Measurements from ENCODE around the gene FBXO42. TPM values are rescaled to one million over a fixed set of nuclear protein-coding genes. Genes with fewer than 3 reads are reported as not detected.
A peak's percentile ranks its signal among the peaks of the same experiment; 100 is the strongest.

The FBXO42 gene
- total RNA-seq, 4 donors from 2014 or later: 24.3 to 41.9 (median 31.9) TPM

DNA sequence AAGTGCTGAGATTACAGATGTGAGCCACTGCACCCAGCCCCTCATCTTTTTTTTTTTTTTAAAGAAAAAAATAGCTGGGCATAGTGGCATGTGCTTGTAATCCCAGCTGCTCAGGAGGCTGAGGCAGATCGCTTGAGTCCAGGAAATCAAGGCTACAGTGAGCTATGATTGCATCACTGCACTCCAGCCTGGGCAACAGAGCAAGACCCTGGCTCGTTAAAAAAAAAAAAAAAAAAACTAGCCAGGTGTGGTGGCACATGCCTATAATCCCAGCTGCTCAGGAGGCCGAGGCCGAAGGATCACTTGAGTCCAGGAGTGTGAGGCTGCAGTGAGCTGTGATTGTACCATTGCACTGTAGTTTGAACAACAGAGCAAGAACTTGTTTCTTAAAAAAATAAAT is 28.6 kb upstream of the FBXO42 start:
- 72 to 76% methylated on average over 4 of the region's 4 CpGs for WGBS, 2 donors
- Histone ChIP-seq H3K4me3 (replicated peaks in 1 of 3) (no peak overlapping the region), H3K9me3 (no peaks in the 10 kb centered on the region), H3K27ac (no peak overlapping the region), H3K27me3 (no peaks in the 10 kb centered on the region), H3K4me1 (peaks cover 24 to 36% of the 10 kb centered on the region in 2 donors), H3K36me3 (no peaks in the 10 kb centered on the region)
- DNase-seq: no peak
- intact Hi-C loops (cut with DNase I): no loop called here
- TF ChIP-seq, protein P1, sequence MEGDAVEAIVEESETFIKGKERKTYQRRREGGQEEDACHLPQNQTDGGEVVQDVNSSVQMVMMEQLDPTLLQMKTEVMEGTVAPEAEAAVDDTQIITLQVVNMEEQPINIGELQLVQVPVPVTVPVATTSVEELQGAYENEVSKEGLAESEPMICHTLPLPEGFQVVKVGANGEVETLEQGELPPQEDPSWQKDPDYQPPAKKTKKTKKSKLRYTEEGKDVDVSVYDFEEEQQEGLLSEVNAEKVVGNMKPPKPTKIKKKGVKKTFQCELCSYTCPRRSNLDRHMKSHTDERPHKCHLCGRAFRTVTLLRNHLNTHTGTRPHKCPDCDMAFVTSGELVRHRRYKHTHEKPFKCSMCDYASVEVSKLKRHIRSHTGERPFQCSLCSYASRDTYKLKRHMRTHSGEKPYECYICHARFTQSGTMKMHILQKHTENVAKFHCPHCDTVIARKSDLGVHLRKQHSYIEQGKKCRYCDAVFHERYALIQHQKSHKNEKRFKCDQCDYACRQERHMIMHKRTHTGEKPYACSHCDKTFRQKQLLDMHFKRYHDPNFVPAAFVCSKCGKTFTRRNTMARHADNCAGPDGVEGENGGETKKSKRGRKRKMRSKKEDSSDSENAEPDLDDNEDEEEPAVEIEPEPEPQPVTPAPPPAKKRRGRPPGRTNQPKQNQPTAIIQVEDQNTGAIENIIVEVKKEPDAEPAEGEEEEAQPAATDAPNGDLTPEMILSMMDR (IDR thresholded peaks at IDR 0.05): no peak
- no peak for TF ChIP-seq POLR2A (IDR thresholded peaks at IDR 0.05)

- TF ChIP-seq, protein P1 (IDR thresholded peaks at IDR 0.05): no peak
- TF ChIP-seq POLR2A (IDR thresholded peaks at IDR 0.05): no peak
- no peak overlapping the region for H3K4me3 ChIP-seq (replicated peaks in 1 of 3)
These were observed 26.2 kb upstream of the FBXO42 start for GRCh38 chr1:16378443-16378842.

DNA sequence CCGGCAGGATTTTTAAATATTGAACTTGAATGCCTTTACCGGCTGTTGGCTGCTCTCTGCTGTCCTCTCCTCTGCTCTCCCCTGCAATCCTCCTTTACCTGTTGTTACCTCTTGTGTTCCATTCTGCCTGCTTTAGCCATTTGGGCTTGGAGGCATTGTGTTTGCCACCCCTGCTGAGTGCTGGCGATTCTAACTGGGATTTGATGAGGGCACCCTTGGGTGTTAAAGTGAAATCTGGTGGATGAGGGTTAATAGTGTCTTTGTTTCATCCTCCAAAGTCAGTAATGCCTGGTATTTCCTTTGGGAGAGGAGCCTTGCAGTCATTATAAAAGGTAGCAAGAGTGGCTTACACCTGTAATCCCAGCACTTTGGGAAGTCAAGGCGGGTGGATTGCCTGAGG is 24.7 kb upstream of the FBXO42 start:
- WGBS, 2 donors: 62 to 70% methylated on average over 4 of the region's 4 CpGs
- H3K27ac ChIP-seq: no peak overlapping the region
- H3K4me1 ChIP-seq: peaks cover 24 to 52% of the 10 kb centered on the region in 2 donors

More at GRCh38 chr1:16378443-16378842, 26.2 kb upstream of the FBXO42 start:
- Histone ChIP-seq H3K4me1 (peaks cover 24 to 42% of the 10 kb centered on the region in 2 donors), H3K9me3 (no peaks in the 10 kb centered on the region), H3K27ac (no peak overlapping the region), H3K27me3 (no peaks in the 10 kb centered on the region), H3K36me3 (no peaks in the 10 kb centered on the region)
- no peak for DNase-seq
- intact Hi-C loops (cut with DNase I): no loop called here
- 85 to 87% methylated on average over 7 of the region's 7 CpGs for WGBS, 2 donors

GRCh38 chr1:16375521-16376340 is 23.5 kb upstream of the FBXO42 start:
- no peaks in the 10 kb centered on the region for H3K36me3 ChIP-seq
- TF ChIP-seq POLR2A (IDR thresholded peaks at IDR 0.05): no peak
- TF ChIP-seq, protein P1 (IDR thresholded peaks at IDR 0.05): no peak
- H3K27me3 ChIP-seq: no peaks in the 10 kb centered on the region
- intact Hi-C loops (cut with DNase I): no loop called here
- H3K4me3 ChIP-seq (replicated peaks in 1 of 3): no peak overlapping the region
- no peaks in the 10 kb centered on the region for H3K9me3 ChIP-seq
- no peak for DNase-seq
- H3K27ac ChIP-seq: peak overlapping the region in 2 of 3 donors; percentile 44 to 46
- H3K4me1 ChIP-seq: peaks cover 24 to 52% of the 10 kb centered on the region in 2 donors
- WGBS, 2 donors: 65 to 66% methylated on average over 15 of the region's 15 CpGs

More for the DNA sequence above, 24.7 kb upstream of the FBXO42 start:
- TF ChIP-seq, protein P1 (IDR thresholded peaks at IDR 0.05): no peak
- TF ChIP-seq POLR2A (IDR thresholded peaks at IDR 0.05): no peak
- Histone ChIP-seq H3K27me3 (no peaks in the 10 kb centered on the region), H3K36me3 (no peaks in the 10 kb centered on the region), H3K9me3 (no peaks in the 10 kb centered on the region), H3K4me3 (replicated peaks in 1 of 3) (no peak overlapping the region)
- intact Hi-C loops (cut with DNase I): no loop called here
- DNase-seq: no peak

DNA sequence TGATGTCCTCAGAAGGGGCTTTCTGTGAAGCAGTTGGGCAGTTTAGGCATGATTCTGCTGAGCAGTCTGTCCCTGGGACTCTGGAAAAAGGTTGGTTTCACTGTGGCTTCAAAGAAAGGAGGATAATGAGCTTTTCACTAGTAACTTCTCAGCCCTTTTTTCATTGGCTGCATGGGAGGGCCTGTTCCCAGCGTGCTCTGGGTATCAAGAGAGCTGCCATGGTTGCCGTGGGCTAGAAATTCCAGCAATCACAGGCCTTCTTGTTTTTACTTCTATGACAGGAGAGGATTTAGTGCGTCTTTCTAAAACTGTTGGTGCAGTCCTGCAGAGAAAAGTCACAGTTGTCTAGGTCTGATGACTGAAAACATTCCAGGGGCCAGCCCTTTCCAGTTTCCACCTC is 22.0 kb upstream of the FBXO42 start:
- Histone ChIP-seq H3K27me3 (no peaks in the 10 kb centered on the region), H3K36me3 (no peaks in the 10 kb centered on the region), H3K9me3 (no peaks in the 10 kb centered on the region), H3K4me1 (peaks cover 24 to 57% of the 10 kb centered on the region in 2 donors), H3K27ac (no peak overlapping the region), H3K4me3 (replicated peaks in 1 of 3) (no peak overlapping the region)
- TF ChIP-seq POLR2A (IDR thresholded peaks at IDR 0.05): no peak
- TF ChIP-seq, protein P1 (IDR thresholded peaks at IDR 0.05): no peak
- intact Hi-C loops (cut with DNase I): no loop called here
- no peak for DNase-seq
- 83 to 93% methylated on average over 3 of the region's 3 CpGs for WGBS, 2 donors
